Adrenal gland (tissue), 12 donors: ENCODE measurements around the gene CCL17. TPM values are rescaled to one million over a fixed set of nuclear protein-coding genes. Genes with fewer than 3 reads are reported as not detected.

ENCODE experiments used
- DNase-seq, 7 donors: peaks; one replicate each; pipeline ENCODE4 v3.0.0-alpha.2; 2019 to 2020
- H3K27ac ChIP-seq, 5 donors: fragments of 200-600 bp; sonication (generic) in 4 of 5; 1 replicate in 3 of 5; 2 replicates in 2 of 5; pipeline versions ENCODE4 v1.5.1 to v1.8.0; 2016 to 2020; ENCODE audit warnings: mild to moderate bottlenecking in 1 of 5
- H3K27me3 ChIP-seq: fragments of 200-600 bp; 2 replicates; pipeline ENCODE4 v1.8.0; 2021
- H3K36me3 ChIP-seq, 2 donors: fragments of 200-600 bp; replicated peaks in 1 of 2; 1 replicate in 1 of 2; 2 replicates in 1 of 2; pipeline versions ENCODE4 v1.5.1 to v1.8.0; 2018 to 2022
- H3K4me1 ChIP-seq, 2 donors: fragments of 200-600 bp; replicated peaks in 1 of 2; 1 replicate in 1 of 2; 2 replicates in 1 of 2; pipeline versions ENCODE4 v1.5.1 to v1.8.0; 2018 to 2021
- H3K4me3 ChIP-seq, 4 donors: fragments of 200-600 bp; sonication (generic) in 3 of 4; one replicate each; pipeline ENCODE4 v1.5.1; 2016 to 2018
- H3K9me3 ChIP-seq, 3 donors: fragments of 200-600 bp; sonication (generic) in 1 of 3; replicated peaks in 1 of 3; 1 replicate in 2 of 3; 2 replicates in 1 of 3; pipeline versions ENCODE4 v1.5.1 to v1.8.0; 2016 to 2021
- POLR2A ChIP-seq, 2 donors: fragments of 450-650 bp; IDR thresholded peaks; one replicate each; pipeline ENCODE4 v1.6.1; 2017; ENCODE audit warnings: antibody characterized with exemption in 2 of 2, mild to moderate bottlenecking in 2 of 2, moderate library complexity in 1 of 2
- WGBS, 4 donors: extraction: QIAGEN DNeasy Blood & Tissue Kit in 2 of 4; methylation state at CpG; one replicate each; pipeline versions ENCODE4 v1.1.5 to v1.1.7; 2013 to 2017; 5-methylcytosine and 5-hydroxymethylcytosine counted together
- intact Hi-C, 2 donors: fragments of 100-400 bp; cut with DNase I; formaldehyde crosslinking; loops; one replicate each; pipeline versions ENCODE4 v1.14.1 to v1.15.0; 2022 to 2023
- polyA plus RNA-seq, 3 donors: library from polyadenylated mRNA; stranded (reverse); fragments of 200-250 nt in 2 of 3; fragments of 350-450 nt in 1 of 3; fragmentation: Illumina TruSeq in 1 of 3; extraction: RNeasy Lipid Tissue Mini Kit (QIAGEN cat#74804) in 1 of 3; gene quantifications; one replicate each; pipeline ENCODE4 v1.2.3, GENCODE V29; 2013 to 2014
- total RNA-seq, 9 donors: library from RNA; depleted of rRNA in 4 of 9; stranded (reverse); fragments of >200 nt in 4 of 9; fragments of 120-200 nt in 1 of 9; fragmentation: NEBNext Ultra II Directional in 1 of 9; extraction: Animal tissue kit (Norgen Biotek cat#: 25700) in 1 of 9; gene quantifications; one replicate each; pipeline versions ENCODE4 v1.1.0 to v1.2.4, GENCODE V29; 2013 to 2023
- TF ChIP-seq, protein P1 (sequence below), 6 experiments: fragments of 450-650 bp in 4 of 6; fragments of 200-600 bp in 2 of 6; sonication (generic) in 1 of 6; IDR thresholded peaks; 1 replicate in 5 of 6; 2 replicates in 1 of 6; pipeline versions ENCODE4 v1.5.1 to v1.8.0; 2016 to 2021; ENCODE audit warnings: antibody characterized with exemption in 6 of 6, mild to moderate bottlenecking in 2 of 6, moderate library complexity in 1 of 6
- donor health status: healthy with polysubstance abuse.
- donor health status: Bipolar disorder and iron deficiency.
- donor health status: DM: yes; HTN: yes; CAD: no.
- donor health status: DM: no; HTN: no; CAD: no.
- donor health status: DM: no; HTN: no; CAD: no.
- donor health status: DM: yes; HTN: yes; CAD: no.

The CCL17 gene
- total and polyA plus RNA-seq, 12 donors = not detected

DNA sequence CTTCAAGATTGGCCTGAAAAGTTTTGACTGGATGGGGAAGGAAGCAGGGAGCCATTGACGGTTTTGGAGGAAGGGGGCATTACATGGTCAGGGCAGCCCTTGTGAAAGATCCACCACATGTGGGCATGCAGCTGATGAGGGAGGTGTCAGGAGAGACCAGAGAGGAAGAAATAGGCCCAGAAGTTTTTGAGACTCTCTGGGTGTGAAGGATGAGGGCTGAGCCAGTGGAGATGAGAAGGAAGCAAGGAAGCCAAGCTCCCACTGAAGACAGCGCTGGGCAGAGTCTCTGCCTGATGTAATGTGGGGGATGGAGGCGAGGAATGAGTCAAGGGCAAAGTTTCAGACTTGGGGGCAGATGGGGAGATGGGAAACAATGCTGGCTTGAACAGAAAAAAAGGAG, 530 bp downstream of the CCL17 start:
- TF ChIP-seq, protein P1, sequence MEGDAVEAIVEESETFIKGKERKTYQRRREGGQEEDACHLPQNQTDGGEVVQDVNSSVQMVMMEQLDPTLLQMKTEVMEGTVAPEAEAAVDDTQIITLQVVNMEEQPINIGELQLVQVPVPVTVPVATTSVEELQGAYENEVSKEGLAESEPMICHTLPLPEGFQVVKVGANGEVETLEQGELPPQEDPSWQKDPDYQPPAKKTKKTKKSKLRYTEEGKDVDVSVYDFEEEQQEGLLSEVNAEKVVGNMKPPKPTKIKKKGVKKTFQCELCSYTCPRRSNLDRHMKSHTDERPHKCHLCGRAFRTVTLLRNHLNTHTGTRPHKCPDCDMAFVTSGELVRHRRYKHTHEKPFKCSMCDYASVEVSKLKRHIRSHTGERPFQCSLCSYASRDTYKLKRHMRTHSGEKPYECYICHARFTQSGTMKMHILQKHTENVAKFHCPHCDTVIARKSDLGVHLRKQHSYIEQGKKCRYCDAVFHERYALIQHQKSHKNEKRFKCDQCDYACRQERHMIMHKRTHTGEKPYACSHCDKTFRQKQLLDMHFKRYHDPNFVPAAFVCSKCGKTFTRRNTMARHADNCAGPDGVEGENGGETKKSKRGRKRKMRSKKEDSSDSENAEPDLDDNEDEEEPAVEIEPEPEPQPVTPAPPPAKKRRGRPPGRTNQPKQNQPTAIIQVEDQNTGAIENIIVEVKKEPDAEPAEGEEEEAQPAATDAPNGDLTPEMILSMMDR (IDR thresholded peaks at IDR 0.05) = no peak
- no peak for TF ChIP-seq POLR2A (IDR thresholded peaks at IDR 0.05)
- Histone ChIP-seq H3K4me1 (no peaks in the 10 kb centered on the region), H3K4me3 (no peak overlapping the region), H3K36me3 (no peaks in the 10 kb centered on the region), H3K27ac (no peak overlapping the region), H3K27me3 (no peaks in the 10 kb centered on the region), H3K9me3 (no peaks in the 10 kb centered on the region)
- DNase-seq = no peak
- 59 to 75% (median 67%) methylated on average over 3 of the region's 3 CpGs for WGBS, 4 donors
- intact Hi-C loops = no loop called here

DNA sequence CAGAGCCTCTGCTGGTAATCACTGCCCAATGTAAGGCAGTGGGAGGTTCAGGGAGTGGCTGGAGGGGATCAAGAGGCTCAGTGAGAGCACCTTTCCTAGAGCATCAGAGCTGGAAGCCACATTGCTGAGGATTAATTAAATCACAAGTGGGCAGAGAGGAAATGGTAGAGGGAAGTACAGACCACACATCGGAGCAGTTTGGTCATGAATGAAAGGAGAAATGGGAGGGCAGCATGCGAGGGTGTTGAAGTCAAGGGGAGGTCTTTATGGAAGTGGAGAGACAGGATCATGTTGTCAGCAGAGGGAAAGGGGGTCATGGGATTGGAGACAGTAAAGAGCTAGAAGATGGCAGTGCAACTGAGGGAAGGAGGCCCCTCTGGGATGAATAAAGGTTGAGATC, 2.3 kb downstream of the CCL17 start:
- Histone ChIP-seq H3K4me3 (no peak overlapping the region), H3K9me3 (no peaks in the 10 kb centered on the region), H3K36me3 (no peaks in the 10 kb centered on the region), H3K27ac (no peak overlapping the region), H3K4me1 (no peaks in the 10 kb centered on the region), H3K27me3 (no peaks in the 10 kb centered on the region)
- TF ChIP-seq, protein P1 (IDR thresholded peaks at IDR 0.05) = no peak
- no peak for TF ChIP-seq POLR2A (IDR thresholded peaks at IDR 0.05)
- WGBS, 4 donors = 60 to 71% (median 68%) methylated on average over 2 of the region's 2 CpGs
- intact Hi-C loops = no loop called here
- no peak for DNase-seq

DNA sequence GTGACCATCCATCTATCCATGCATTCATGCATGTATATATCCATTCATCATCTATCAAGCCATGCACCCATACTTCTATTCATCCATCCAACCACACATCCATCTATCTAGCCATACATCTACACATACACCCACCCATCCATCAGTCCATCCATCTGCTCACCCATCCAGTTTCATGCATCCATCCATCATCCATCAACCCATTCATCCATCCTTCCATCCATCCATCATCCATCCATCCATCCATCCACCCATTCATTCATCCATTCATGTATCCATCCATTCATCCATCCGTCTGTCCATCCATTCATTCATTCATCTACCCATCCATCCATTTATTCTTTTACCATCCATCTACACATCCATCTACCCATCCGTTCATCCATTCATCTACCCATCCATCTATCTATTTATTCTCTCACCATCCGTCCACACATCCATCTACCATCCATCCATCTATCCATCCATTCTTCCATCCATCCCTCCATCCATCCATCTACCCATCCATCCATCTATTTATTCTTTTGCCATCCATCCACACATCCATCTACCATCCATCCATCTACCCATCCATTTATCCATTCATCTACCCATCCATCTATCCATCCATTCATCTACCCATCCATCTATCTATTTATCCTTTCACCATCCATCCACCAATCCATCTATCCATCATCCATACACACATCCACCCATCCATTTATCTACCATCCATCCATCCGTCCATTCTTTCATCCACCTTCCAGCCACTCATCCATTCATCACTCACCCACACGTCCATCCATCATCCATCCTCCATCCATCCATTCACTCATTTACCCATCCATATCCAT, 3.2 kb downstream of the CCL17 start:
- Histone ChIP-seq H3K9me3 (no peaks in the 10 kb centered on the region), H3K27ac (no peak overlapping the region), H3K27me3 (no peaks in the 10 kb centered on the region), H3K4me1 (no peaks in the 10 kb centered on the region), H3K36me3 (no peaks in the 10 kb centered on the region), H3K4me3 (no peak overlapping the region)
- WGBS, 4 donors = 74 to 82% (median 78%) methylated on average over 5 of the region's 5 CpGs
- TF ChIP-seq POLR2A (IDR thresholded peaks at IDR 0.05) = no peak
- TF ChIP-seq, protein P1 (IDR thresholded peaks at IDR 0.05) = no peak
- intact Hi-C loops = no loop called here
- DNase-seq = no peak

DNA sequence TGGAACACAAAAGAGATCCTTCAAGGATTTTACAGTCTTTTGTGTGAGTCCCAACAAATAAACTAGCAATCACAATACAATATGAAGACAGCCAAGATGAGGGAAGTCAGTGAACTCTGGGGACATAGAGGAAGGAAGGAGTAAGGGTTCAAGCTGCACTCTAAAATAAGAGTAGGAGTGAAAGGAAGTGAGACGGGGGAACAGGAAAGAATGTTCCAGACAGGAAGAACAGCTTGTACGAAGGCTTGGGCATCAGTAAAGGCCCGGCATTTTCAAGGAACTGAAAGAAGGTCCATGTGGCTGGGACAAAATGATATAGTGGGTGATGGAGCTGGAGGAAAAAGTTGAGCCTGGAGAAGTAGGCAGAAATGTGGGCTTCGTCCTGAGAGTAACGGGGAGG, 4.5 kb downstream of the CCL17 start:
- H3K9me3 ChIP-seq = no peaks in the 10 kb centered on the region

More for the DNA sequence above, 4.5 kb downstream of the CCL17 start:
- no peaks in the 10 kb centered on the region for H3K4me1 ChIP-seq
- H3K27ac ChIP-seq = peak overlapping the region in 2 of 5 donors; percentile 62 to 70
- DNase-seq = peak in 1 of 7 donors; percentile 25
- no peaks in the 10 kb centered on the region for H3K36me3 ChIP-seq
- 48 to 81% (median 67%) methylated on average over 5 of the region's 5 CpGs for WGBS, 4 donors
- intact Hi-C loops = no loop called here
- no peaks in the 10 kb centered on the region for H3K27me3 ChIP-seq
- H3K4me3 ChIP-seq = no peak overlapping the region
- TF ChIP-seq, protein P1 (IDR thresholded peaks at IDR 0.05) = no peak
- TF ChIP-seq POLR2A (IDR thresholded peaks at IDR 0.05) = no peak
